HG03432 (cell line): Measurements from ENCODE around the gene ZNF260.
A peak's percentile ranks its signal among the peaks of the same experiment; 100 is the strongest.
"Not testable (repeated sequence)": the region's sequence is repeated elsewhere in the genome, so short reads cannot be mapped to it uniquely, and the experiment has no call there.

Experiments used
- ATAC-seq: cut with Tn5 transposase; IDR thresholded peaks from one replicate; pipeline ENCODE4 v1.9.1; 2021; ENCODE audit warnings: mild to moderate bottlenecking, moderate library complexity; ENCODE audit not compliant: unreplicated experiment

ZNF260 gene

DNA sequence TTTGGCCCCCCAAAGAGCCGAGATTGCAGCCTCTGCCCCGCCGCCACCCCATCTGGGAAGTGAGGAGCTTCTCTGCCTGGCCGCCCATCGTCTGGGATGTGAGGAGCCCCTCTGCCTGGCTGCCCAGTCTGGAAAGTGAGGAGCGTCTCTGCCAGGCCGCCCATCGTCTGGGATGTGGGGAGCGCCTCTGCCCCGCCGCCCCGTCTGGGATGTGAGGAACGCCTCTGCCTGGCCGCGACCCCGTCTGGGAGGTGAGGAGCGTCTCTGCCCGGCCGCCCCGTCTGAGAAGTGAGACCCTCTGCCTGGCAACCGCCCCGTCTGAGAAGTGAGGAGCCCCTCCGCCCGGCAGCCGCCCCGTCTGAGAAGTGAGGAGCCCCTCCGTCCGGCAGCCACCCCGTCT, 37.2 kb downstream of the ZNF260 start:
- ATAC-seq = not testable (repeated sequence)

GRCh38 chr19:36489920-36490415, 38.1 kb downstream of the ZNF260 start:
- peak; percentile 59 for ATAC-seq

DNA sequence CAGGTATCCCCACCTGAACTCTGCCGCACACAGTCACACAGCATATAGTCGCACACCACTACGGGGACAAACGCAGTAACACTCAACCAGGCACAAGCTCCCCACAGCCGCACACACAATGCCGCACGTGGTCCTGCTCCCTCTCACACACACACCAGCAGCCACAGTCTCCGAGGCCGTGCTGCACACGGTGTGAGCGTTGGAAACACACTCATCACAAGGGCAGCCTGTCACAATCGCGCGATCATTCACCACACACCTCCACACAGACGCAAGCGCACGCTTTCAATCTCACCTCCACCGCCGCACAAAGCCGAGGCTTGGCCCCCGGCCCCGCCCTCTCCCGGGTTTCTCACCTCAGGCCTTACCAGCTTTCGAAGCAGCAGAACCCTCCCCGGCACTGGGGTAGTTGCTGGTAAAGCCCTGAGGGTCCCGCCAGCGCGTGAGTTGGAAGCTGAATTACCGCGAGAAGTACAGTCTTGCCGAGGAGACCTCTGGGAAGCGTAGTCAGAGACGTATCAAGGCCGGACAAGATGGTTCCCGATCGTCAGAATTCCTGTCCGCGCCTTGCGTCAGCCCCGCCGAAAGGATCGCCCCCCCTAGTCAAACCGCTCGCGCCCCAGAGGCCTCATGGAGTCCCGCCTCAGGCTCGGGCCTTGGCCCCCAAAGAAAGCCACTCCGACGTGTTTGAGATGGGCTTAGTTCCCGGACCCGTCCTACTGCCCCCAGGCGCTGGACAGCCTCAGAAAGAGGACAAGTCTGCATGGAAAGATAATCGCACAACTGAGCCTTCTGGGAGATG, 38.8 kb downstream of the ZNF260 start, which contains the start of gene ZNF566:
ZNF566 (minus strand) TSS at position 444 of the 802 bp plus-strand sequence. CDS start 13,004 bp downstream, outside the sequence.
- ATAC-seq = peak; percentile 87

- peak; percentile 16 for ATAC-seq
These were observed 39.3 kb downstream of the ZNF260 start for GRCh38 chr19:36488846-36489117.

GRCh38 chr19:36488118-36488845, 39.8 kb downstream of the ZNF260 start:
- no peak for ATAC-seq

- ATAC-seq = no peak
These were observed 44.4 kb downstream of the ZNF260 start for GRCh38 chr19:36483653-36484052.

GRCh38 chr19:36482876-36483275, 45.2 kb downstream of the ZNF260 start:
- ATAC-seq = no peak
